ENCODE measurements around the gene SCAPER. TPM values are rescaled to one million over a fixed set of nuclear protein-coding genes. Genes with fewer than 3 reads are reported as not detected.

SCAPER gene
- total RNA-seq, 1 donor, result 9.1 TPM

DNA sequence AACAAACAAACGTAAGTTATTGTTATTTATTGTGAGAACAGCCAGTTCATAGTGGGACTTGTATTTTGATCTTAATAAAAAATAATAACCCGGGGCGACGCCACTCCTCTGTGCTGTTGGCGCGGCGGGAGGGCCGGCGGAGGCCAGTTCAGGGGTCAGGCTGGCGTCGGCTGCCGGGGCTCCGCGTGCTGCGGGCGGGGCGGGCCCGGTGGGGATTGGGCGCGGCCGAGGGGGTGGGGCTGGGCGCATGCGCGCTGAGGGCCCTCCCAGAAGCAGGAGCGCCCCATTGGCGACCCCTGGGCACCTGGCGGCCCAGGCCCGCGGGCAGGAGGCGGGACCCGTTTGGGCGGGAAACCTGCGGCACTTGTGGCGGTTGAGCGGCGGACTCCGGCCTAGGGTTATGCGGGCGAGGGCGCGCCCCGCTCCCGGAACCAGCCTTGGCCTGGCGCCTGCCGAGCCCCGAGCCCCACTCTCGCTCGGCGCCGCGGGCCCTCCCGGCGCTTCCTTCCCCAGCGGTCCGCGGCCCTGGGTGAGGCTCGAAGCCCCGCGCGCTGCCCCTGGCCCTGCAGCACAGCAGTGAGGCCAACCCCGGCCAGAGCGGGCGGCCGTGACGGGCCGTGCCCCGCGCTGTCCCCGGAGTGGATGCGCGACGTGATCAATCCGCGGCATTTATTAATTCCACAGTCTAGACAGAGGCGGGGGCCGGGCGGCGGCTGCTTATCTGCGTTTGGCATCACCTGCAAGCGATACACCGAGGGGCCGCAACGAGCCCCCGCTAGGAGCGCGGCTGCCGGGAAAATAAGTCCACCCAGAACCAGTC is 562.5 kb downstream of the SCAPER start:
- TF ChIP-seq, protein P1, sequence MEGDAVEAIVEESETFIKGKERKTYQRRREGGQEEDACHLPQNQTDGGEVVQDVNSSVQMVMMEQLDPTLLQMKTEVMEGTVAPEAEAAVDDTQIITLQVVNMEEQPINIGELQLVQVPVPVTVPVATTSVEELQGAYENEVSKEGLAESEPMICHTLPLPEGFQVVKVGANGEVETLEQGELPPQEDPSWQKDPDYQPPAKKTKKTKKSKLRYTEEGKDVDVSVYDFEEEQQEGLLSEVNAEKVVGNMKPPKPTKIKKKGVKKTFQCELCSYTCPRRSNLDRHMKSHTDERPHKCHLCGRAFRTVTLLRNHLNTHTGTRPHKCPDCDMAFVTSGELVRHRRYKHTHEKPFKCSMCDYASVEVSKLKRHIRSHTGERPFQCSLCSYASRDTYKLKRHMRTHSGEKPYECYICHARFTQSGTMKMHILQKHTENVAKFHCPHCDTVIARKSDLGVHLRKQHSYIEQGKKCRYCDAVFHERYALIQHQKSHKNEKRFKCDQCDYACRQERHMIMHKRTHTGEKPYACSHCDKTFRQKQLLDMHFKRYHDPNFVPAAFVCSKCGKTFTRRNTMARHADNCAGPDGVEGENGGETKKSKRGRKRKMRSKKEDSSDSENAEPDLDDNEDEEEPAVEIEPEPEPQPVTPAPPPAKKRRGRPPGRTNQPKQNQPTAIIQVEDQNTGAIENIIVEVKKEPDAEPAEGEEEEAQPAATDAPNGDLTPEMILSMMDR (IDR thresholded peaks at IDR 0.05; ENCODE audit: insufficient read depth, low read depth, low read length), result no peak
- DNase-seq (ENCODE audit: low read depth), result no peak
- H3K4me3 ChIP-seq (ENCODE audit: low read depth, low read length), result no peak overlapping the region

DNA sequence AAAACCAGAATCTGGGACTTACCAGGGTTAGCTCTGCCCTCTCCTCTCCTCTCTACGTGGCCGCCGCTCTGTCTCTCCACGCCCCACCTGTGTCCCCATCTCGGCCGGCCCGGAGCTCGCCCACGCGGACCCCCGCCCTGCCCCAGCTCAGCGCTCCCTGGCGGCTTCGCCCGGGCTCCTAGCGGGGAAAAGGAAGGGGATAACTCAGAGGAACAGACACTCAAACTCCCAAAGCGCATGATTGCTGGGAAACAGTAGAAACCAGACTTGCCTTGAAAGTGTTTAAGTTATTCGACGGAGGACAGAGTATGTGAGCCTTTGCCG is 563.1 kb downstream of the SCAPER start:
- no peak overlapping the region for H3K4me3 ChIP-seq (ENCODE audit: low read depth, low read length)
- DNase-seq (ENCODE audit: low read depth), result no peak
- TF ChIP-seq, protein P1 (IDR thresholded peaks at IDR 0.05; ENCODE audit: insufficient read depth, low read depth, low read length), result no peak

DNA sequence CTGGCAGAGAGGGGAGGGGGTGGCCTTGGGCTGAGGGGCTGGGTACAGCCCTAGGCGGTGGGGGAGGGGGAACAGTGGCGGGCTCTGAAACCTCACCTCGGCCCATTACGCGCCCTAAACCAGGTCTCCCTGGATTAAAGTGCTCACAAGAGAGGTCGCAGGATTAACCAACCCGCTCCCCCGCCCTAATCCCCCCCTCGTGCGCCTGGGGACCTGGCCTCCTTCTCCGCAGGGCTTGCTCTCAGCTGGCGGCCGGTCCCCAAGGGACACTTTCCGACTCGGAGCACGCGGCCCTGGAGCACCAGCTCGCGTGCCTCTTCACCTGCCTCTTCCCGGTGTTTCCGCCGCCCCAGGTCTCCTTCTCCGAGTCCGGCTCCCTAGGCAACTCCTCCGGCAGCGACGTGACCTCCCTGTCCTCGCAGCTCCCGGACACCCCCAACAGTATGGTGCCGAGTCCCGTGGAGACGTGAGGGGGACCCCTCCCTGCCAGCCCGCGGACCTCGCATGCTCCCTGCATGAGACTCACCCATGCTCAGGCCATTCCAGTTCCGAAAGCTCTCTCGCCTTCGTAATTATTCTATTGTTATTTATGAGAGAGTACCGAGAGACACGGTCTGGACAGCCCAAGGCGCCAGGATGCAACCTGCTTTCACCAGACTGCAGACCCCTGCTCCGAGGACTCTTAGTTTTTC is 563.6 kb downstream of the SCAPER start:
- no peak overlapping the region for H3K4me3 ChIP-seq (ENCODE audit: low read depth, low read length)
- no peak for DNase-seq (ENCODE audit: low read depth)

DNA sequence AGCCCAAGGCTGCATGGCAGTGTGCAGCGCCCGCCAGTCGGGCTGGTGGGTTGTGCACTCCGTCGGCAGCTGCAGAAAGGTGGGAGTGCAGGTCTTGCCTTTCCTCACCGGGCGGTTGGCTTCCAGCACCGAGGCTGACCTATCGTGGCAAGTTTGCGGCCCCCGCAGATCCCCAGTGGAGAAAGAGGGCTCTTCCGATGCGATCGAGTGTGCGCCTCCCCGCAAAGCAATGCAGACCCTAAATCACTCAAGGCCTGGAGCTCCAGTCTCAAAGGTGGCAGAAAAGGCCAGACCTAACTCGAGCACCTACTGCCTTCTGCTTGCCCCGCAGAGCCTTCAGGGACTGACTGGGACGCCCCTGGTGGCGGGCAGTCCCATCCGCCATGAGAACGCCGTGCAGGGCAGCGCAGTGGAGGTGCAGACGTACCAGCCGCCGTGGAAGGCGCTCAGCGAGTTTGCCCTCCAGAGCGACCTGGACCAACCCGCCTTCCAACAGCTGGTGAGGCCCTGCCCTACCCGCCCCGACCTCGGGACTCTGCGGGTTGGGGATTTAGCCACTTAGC is 564.3 kb downstream of the SCAPER start:
- TF ChIP-seq, protein P1 (IDR thresholded peaks at IDR 0.05; ENCODE audit: insufficient read depth, low read depth, low read length), result no peak
- H3K4me3 ChIP-seq (ENCODE audit: low read depth, low read length), result no peak overlapping the region
- DNase-seq (ENCODE audit: low read depth), result no peak

More for the DNA sequence above, 563.6 kb downstream of the SCAPER start:
- TF ChIP-seq, protein P1 (IDR thresholded peaks at IDR 0.05; ENCODE audit: insufficient read depth, low read depth, low read length), result no peak

DNA sequence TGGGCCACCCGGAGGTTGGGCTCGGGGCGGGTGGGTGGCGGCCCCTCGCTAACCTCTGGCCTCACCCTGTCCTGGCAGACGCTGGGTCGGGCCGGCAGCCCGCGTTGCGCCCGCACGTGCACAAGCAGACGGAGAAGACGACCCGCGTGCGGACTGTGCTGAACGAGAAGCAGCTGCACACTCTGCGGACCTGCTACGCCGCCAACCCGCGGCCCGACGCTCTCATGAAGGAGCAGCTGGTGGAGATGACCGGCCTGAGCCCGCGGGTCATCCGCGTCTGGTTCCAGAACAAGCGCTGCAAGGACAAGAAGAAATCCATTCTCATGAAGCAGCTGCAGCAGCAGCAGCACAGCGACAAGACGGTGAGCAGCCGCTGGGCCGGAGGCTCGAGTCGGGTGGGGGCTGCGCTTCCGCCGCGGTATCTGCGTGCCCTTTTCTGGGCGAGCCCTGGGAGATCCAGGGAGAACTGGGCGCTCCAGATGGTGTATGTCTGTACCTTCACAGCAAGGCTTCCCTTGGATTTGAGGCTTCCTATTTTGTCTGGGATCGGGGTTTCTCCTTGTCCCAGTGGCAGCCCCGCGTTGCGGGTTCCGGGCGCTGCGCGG is 564.8 kb downstream of the SCAPER start:
- DNase-seq (ENCODE audit: low read depth), result peak; percentile 28
- H3K4me3 ChIP-seq (ENCODE audit: low read depth, low read length), result no peak overlapping the region
- TF ChIP-seq, protein P1 (IDR thresholded peaks at IDR 0.05; ENCODE audit: insufficient read depth, low read depth, low read length), result no peak

DNA sequence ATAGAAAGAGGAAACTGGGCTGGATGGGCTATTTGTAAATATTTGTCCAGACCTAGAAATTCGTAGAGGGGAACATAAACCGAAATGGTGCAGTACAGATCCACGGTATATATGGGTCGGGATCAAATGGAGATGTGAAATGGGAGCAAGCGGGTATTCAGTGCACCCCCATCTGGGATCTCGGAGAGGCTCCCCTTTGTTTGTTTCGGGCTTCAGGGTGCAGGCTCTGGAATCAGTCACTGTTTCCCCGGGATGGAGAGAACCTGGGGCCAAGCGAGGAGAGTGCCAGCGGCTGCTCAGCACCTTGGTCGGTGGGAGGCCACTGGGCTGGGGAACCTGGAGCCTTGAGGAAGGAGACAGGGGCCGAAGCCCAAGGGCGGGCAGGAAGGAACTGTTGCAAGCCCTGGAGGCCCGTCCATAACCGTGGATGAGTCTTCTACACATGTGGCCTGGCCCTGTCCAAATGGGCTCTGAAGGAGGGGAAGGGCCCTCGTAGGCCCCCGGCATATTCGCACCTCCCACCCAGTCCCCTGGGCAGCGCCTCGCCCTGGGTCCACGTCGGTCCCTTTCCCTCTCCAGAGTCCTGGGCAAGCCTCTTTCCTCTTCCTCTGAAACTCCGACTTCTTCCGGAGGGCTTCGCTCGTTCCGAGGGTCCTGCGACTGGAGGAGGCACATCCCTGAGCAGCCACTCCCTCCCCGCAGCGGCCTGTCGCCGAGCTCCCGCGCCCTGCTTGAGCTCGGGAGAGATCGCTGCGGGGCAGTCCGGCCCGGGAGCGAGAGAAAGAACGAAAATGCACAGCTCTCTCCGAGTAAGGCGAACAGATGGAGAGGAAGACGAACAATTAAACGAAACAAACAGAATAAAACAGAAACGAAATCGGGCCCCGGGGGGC is 565.6 kb downstream of the SCAPER start:
- DNase-seq (ENCODE audit: low read depth), result peak; percentile 41
- H3K4me3 ChIP-seq (ENCODE audit: low read depth, low read length), result no peak overlapping the region
- TF ChIP-seq, protein P1 (IDR thresholded peaks at IDR 0.05; ENCODE audit: insufficient read depth, low read depth, low read length), result no peak
